Stomach (tissue), 19 donors: ENCODE measurements around the gene BNIP3. TPM values are rescaled to one million over a fixed set of nuclear protein-coding genes. Genes with fewer than 3 reads are reported as not detected.

Experiments
- DNase-seq, 2 donors: peaks; one replicate each; pipeline versions ENCODE4 v3.0.0 to v3.0.0-alpha.2; 2013 to 2019
- H3K27ac ChIP-seq, 5 donors: fragments of 200-600 bp in 4 of 5; sonication (generic) in 4 of 5; one replicate each; pipeline ENCODE4 v1.5.1; 2013 to 2019; ENCODE audit warnings: mild to moderate bottlenecking in 1 of 5, moderate library complexity in 1 of 5
- H3K27me3 ChIP-seq, 3 donors: fragments of 200-600 bp; sonication (generic); one replicate each; pipeline ENCODE4 v1.5.1; 2017 to 2019; ENCODE audit warnings: mixed run types in 1 of 3
- H3K36me3 ChIP-seq, 4 donors: fragments of 200-600 bp; sonication (generic); 1 replicate in 3 of 4; 2 replicates in 1 of 4; pipeline ENCODE4 v1.5.1; 2016 to 2019
- H3K4me1 ChIP-seq, 4 donors: fragments of 200-600 bp; sonication (generic); one replicate each; pipeline ENCODE4 v1.5.1; 2016 to 2019
- H3K4me3 ChIP-seq, 4 donors: fragments of 200-600 bp; sonication (generic) in 3 of 4; one replicate each; pipeline ENCODE4 v1.5.1; 2016 to 2019; ENCODE audit warnings: mild to moderate bottlenecking in 1 of 4
- H3K9me3 ChIP-seq, 4 donors: fragments of 200-600 bp; sonication (generic); one replicate each; pipeline ENCODE4 v1.5.1; 2016 to 2019
- EP300 ChIP-seq: sonication (generic); formaldehyde crosslinking; IDR thresholded peaks from one replicate; pipeline ENCODE4 v1.6.1; 2017; ENCODE audit warnings: antibody characterized with exemption
- POLR2A ChIP-seq, 4 donors: fragments of 450-650 bp; IDR thresholded peaks; one replicate each; pipeline ENCODE4 v1.6.1; 2016; ENCODE audit warnings: antibody characterized with exemption in 4 of 4, control low read depth in 2 of 4, mild to moderate bottlenecking in 1 of 4, moderate library complexity in 1 of 4
- POLR2AphosphoS5 ChIP-seq, 3 donors: sonication (generic); formaldehyde crosslinking; IDR thresholded peaks; one replicate each; pipeline ENCODE4 v1.6.1; 2016; ENCODE audit warnings: antibody characterized with exemption in 3 of 3
- WGBS, 5 donors: extraction: QIAGEN DNeasy Blood & Tissue Kit in 3 of 5; methylation state at CpG; one replicate each; pipeline versions ENCODE4 v1.1.5 to v1.1.7; 2013 to 2018; 5-methylcytosine and 5-hydroxymethylcytosine counted together
- intact Hi-C: fragments of 100-400 bp; cut with DNase I; formaldehyde crosslinking; loops from one replicate; pipeline ENCODE4 v1.15.1; 2023; ENCODE audit warnings: low total_unique reads
- long read RNA-seq, 10 donors: transcript quantifications; one replicate each; lab custom pipeline, GENCODE V29; 2026
- polyA plus RNA-seq, 3 donors: library from polyadenylated mRNA; stranded (reverse); fragments of 200-250 nt; gene quantifications; one replicate each; pipeline ENCODE4 v1.2.3, GENCODE V29; 2013
- total RNA-seq, 5 donors: library from RNA; depleted of rRNA; stranded (reverse); fragments of >200 nt; gene quantifications; one replicate each; pipeline versions ENCODE4 v1.1.0 to v1.2.3, GENCODE V29; 2014 to 2016
- TF ChIP-seq, protein P1 (sequence below), 7 experiments: fragments of 450-650 bp in 4 of 7; fragments of 200-600 bp in 3 of 7; sonication (generic) in 3 of 7; IDR thresholded peaks; one replicate each; pipeline ENCODE4 v1.5.1; 2016 to 2019; ENCODE audit warnings: antibody characterized with exemption in 7 of 7, control low read depth in 2 of 7, mild to moderate bottlenecking in 1 of 7
- donor health status: healthy with polysubstance abuse.
- donor health status: Bipolar disorder and iron deficiency.
- donor health status: healthy.

BNIP3 gene
- 10 to 100 TPM in 4 of 5 donors, 1 to 10 TPM in 1; 9.8 to 81.7 (median 21.5) TPM for total RNA-seq
- 10 to 100 TPM; 19.5 to 31.5 (median 22.5) TPM for polyA plus RNA-seq
- long read RNA-seq, donor 1, transcript BNIP3-201 (6 exons, 2,861 nt), result major isoform, 6 of 7 reads
- long read RNA-seq, donor 1, partial matches to known transcripts, result 0 of 7 reads
- long read RNA-seq, donor 1, other reads (novel, unspliced or antisense), result 0 of 7 reads
- long read RNA-seq, donor 2, transcript BNIP3-201 (6 exons, 2,861 nt), result major isoform, 9 of 10 reads
- long read RNA-seq, donor 2, partial matches to known transcripts, result 0 of 10 reads
- long read RNA-seq, donor 2, other reads (novel, unspliced or antisense), result 0 of 10 reads
- long read RNA-seq, donor 3, transcript BNIP3-201 (6 exons, 2,861 nt), result major isoform, 7 of 8 reads
- long read RNA-seq, donor 3, partial matches to known transcripts, result 0 of 8 reads
- long read RNA-seq, donor 3, other reads (novel, unspliced or antisense), result 0 of 8 reads
- long read RNA-seq, donor 4, partial matches to known transcripts, result 0 of 4 reads
- long read RNA-seq, donor 4, other reads (novel, unspliced or antisense), result 0 of 4 reads
- long read RNA-seq, donor 5, transcript BNIP3-201 (6 exons, 2,861 nt), result major isoform, 21 of 28 reads
- long read RNA-seq, donor 5, partial matches to known transcripts, result 5 of 28 reads
- long read RNA-seq, donor 5, other reads (novel, unspliced or antisense), result 0 of 28 reads
- long read RNA-seq, donor 6, transcript BNIP3-201 (6 exons, 2,861 nt), result major isoform, 32 of 33 reads
- long read RNA-seq, donor 6, partial matches to known transcripts, result 0 of 33 reads
- long read RNA-seq, donor 6, other reads (novel, unspliced or antisense), result 0 of 33 reads
- long read RNA-seq, donor 7, transcript BNIP3-201 (6 exons, 2,861 nt), result major isoform, 14 of 30 reads
- long read RNA-seq, donor 7, partial matches to known transcripts, result 16 of 30 reads
- long read RNA-seq, donor 7, other reads (novel, unspliced or antisense), result 0 of 30 reads
- long read RNA-seq, donor 8, transcript BNIP3-201 (6 exons, 2,861 nt), result major isoform, 18 of 22 reads
- long read RNA-seq, donor 8, partial matches to known transcripts, result 0 of 22 reads
- long read RNA-seq, donor 8, other reads (novel, unspliced or antisense), result 0 of 22 reads
- long read RNA-seq, donor 9, transcript BNIP3-201 (6 exons, 2,861 nt), result major isoform, 19 of 34 reads
- long read RNA-seq, donor 9, partial matches to known transcripts, result 11 of 34 reads
- long read RNA-seq, donor 9, other reads (novel, unspliced or antisense), result 0 of 34 reads
- long read RNA-seq, donor 10, transcript BNIP3-201 (6 exons, 2,861 nt), result major isoform, 10 of 12 reads
- long read RNA-seq, donor 10, partial matches to known transcripts, result 0 of 12 reads
- long read RNA-seq, donor 10, other reads (novel, unspliced or antisense), result 0 of 12 reads

DNA sequence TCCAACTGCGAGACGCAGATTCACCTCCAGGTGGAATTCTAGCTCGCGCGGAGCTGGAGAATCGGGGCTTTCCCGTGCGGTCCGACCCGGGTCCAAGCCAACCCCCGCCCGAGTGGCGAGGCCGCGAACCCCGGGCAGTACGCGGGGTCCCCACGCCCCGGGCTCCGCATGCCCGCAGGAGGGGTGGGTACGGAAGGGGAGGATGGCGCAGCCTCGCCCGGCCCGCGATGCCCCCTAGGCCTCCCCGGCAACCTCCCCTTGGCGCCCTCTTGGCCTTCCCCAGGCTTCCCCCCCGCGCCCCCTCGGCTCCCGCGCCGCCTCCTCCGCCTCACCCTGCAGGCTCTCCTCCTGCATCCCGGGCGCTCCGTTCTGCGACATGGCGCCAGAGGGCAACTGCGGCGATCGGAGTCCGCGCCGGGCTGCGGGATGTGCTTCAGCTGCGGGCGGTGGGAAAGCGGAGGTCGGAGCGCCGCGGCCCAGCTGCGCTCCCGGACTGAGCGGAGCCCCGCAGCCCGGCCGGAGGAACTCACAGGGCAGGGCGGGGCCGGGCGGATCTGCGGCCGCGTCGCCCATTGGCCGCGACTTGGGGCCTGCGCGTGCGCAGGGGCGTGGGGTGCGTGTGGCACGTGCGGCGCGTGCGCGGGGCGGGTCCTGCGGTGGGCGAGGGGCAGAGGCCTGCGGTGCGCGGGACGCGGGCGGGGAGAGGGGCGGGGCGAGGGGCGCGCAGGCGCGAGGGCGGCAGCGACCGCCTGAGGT lies at the start of gene BNIP3:
TSS of gene BNIP3 (minus strand) at position 495 of the 756 bp plus-strand sequence. CDS start at position 378, 117 bp downstream.
- Histone ChIP-seq H3K4me1 (peaks cover 16 to 47% (median 33%) of the 10 kb centered on the region in 4 donors), H3K27me3 (peaks cover 0 to 10% (median 6%) of the 10 kb centered on the region in 3 donors), H3K36me3 (no peaks in the 10 kb centered on the region), H3K9me3 (no peaks in the 10 kb centered on the region), H3K27ac (peak within 1 kb of the TSS; percentile 70 to 91 (median 82)), H3K4me3 (peak within 1 kb of the TSS; percentile 56 to 96 (median 88))
- intact Hi-C loops, result no loop called here
- peak; percentile 97 to 99 for DNase-seq
- TF ChIP-seq POLR2A (IDR thresholded peaks at IDR 0.05) (peak in 1 of 4 donors; percentile 63), EP300 (no peak), POLR2AphosphoS5 (IDR thresholded peaks at IDR 0.05) (peak; percentile 81 to 92 (median 92))
- TF ChIP-seq, protein P1, sequence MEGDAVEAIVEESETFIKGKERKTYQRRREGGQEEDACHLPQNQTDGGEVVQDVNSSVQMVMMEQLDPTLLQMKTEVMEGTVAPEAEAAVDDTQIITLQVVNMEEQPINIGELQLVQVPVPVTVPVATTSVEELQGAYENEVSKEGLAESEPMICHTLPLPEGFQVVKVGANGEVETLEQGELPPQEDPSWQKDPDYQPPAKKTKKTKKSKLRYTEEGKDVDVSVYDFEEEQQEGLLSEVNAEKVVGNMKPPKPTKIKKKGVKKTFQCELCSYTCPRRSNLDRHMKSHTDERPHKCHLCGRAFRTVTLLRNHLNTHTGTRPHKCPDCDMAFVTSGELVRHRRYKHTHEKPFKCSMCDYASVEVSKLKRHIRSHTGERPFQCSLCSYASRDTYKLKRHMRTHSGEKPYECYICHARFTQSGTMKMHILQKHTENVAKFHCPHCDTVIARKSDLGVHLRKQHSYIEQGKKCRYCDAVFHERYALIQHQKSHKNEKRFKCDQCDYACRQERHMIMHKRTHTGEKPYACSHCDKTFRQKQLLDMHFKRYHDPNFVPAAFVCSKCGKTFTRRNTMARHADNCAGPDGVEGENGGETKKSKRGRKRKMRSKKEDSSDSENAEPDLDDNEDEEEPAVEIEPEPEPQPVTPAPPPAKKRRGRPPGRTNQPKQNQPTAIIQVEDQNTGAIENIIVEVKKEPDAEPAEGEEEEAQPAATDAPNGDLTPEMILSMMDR (IDR thresholded peaks at IDR 0.05), result peak in 1 of 7 experiments; percentile 1
- 0 to 2% (median 0%) methylated on average over 37 to 100 of the region's 100 CpGs for WGBS, 5 donors

DNA sequence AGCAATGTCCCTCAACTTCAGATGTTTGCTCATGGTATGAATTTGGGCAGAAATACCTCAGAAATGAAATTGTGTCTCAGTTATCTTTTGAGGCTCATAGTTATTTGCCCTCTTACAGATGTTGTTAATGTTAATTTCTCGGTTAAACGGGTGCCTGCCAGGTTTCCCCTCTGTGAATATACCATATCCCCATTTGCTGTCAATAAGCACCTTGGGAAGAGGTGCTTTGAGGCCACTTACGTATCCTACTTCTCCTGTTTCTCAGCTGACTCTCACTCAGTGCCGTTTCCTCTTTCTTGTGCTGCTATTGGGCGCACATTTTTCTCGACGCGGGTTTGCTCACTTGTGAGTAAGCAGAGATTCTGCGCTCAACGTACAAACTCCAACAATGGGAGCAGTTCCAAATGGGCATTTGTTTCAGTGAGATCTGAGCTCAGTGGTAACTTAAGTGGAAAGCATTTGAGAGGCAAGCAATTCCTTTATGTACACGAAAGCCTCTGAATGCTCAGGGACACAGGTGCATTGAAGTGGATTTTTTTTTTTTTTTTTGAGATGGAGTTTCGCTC lies 49.3 kb upstream of the BNIP3 start:
- Histone ChIP-seq H3K27ac (no peak overlapping the region), H3K27me3 (peaks cover under 1 to 97% (median 40%) of the 10 kb centered on the region in 3 donors), H3K4me3 (no peak overlapping the region), H3K9me3 (no peaks in the 10 kb centered on the region), H3K4me1 (peaks cover 1 to 6% (median 3%) of the 10 kb centered on the region in 4 donors), H3K36me3 (no peaks in the 10 kb centered on the region)
- intact Hi-C loops, result no loop called here
- TF ChIP-seq, protein P1 (IDR thresholded peaks at IDR 0.05), result no peak
- TF ChIP-seq POLR2AphosphoS5 (IDR thresholded peaks at IDR 0.05), result no peak
- no peak for TF ChIP-seq POLR2A (IDR thresholded peaks at IDR 0.05)
- no peak for TF ChIP-seq EP300
- 61 to 72% (median 68%) methylated on average over 12 of the region's 12 CpGs for WGBS, 5 donors
- no peak for DNase-seq

DNA sequence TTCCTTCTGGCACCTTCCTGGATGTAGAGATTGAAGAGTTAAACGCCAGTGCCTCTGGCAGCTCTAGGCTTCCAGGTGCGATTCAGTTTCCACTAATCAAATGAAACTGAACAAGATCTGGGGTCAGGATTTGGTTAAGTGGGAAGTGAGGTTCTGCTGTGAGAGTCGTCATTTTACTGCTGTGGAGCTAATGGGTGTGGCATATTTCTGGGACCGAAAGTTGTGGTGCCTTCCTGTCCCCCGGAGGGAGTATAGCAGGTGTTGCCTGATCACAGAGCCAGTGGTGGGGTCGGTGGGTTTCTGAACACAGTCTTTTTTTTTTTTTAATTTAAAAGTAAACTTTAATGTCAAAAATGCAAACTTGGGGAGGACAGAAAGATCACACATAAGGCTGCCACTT lies 47.0 kb upstream of the BNIP3 start:
- DNase-seq, result no peak
- H3K27ac ChIP-seq, result no peak overlapping the region
- no peaks in the 10 kb centered on the region for H3K36me3 ChIP-seq
- intact Hi-C loops, result no loop called here
- no peak overlapping the region for H3K4me3 ChIP-seq
- no peak for TF ChIP-seq POLR2A (IDR thresholded peaks at IDR 0.05)
- TF ChIP-seq, protein P1 (IDR thresholded peaks at IDR 0.05), result no peak
- no peak for TF ChIP-seq POLR2AphosphoS5 (IDR thresholded peaks at IDR 0.05)
- no peaks in the 10 kb centered on the region for H3K9me3 ChIP-seq
- WGBS, 5 donors, result 46 to 60% (median 52%) methylated on average over 6 of the region's 6 CpGs
- H3K4me1 ChIP-seq, result peaks cover 0 to 2% (median 2%) of the 10 kb centered on the region in 4 donors
- peaks cover 0 to 95% (median 45%) of the 10 kb centered on the region in 3 donors for H3K27me3 ChIP-seq
